ENCODE data around the gene H2BW1.
"Not testable (repeated sequence)": the region's sequence is repeated elsewhere in the genome, so short reads cannot be mapped to it uniquely, and the experiment has no call there.

The H2BW1 gene

GRCh38 chrX:104013606-104014005, at the start of gene H2BW1:
TSS of gene H2BW1 (minus strand) at chrX:104013708. CDS start at chrX:104013576, 132 bp downstream.
- DNase-seq (ENCODE audit: low read depth in 2 of 2), result no peak

GRCh38 chrX:104062636-104063035, 49.1 kb upstream of the H2BW1 start:
- not testable (repeated sequence) for DNase-seq (ENCODE audit: low read depth in 2 of 2)

- DNase-seq (ENCODE audit: low read depth in 2 of 2), result not testable (repeated sequence)
Observed at GRCh38 chrX:104054956-104055355, 41.4 kb upstream of the H2BW1 start.

- no peak for DNase-seq (ENCODE audit: low read depth in 2 of 2)
Observed at GRCh38 chrX:104047171-104047570, 33.7 kb upstream of the H2BW1 start.

GRCh38 chrX:104045642-104046041, 32.1 kb upstream of the H2BW1 start:
- no peak for DNase-seq (ENCODE audit: low read depth in 2 of 2)

GRCh38 chrX:104041003-104041402, 27.5 kb upstream of the H2BW1 start:
- DNase-seq (ENCODE audit: low read depth in 2 of 2), result no peak

GRCh38 chrX:104039689-104040505, 26.4 kb upstream of the H2BW1 start, which contains the start of gene H2BW2:
TSS of gene H2BW2 (plus strand) at chrX:104039956. CDS start at chrX:104039995, 39 bp downstream.
- DNase-seq (ENCODE audit: low read depth in 2 of 2), result no peak

- no peak for DNase-seq (ENCODE audit: low read depth in 2 of 2)
Observed at GRCh38 chrX:104018126-104018525, 4.6 kb upstream of the H2BW1 start.

GRCh38 chrX:104015576-104015975, 2.1 kb upstream of the H2BW1 start:
- not testable (repeated sequence) for DNase-seq (ENCODE audit: low read depth in 2 of 2)

- no peak for DNase-seq (ENCODE audit: low read depth in 2 of 2)
Observed at GRCh38 chrX:104013158-104013557, 350 bp downstream of the H2BW1 start.

GRCh38 chrX:104008831-104009230, 4.7 kb downstream of the H2BW1 start:
- DNase-seq (ENCODE audit: low read depth in 2 of 2), result no peak

GRCh38 chrX:103999234-103999633, 14.3 kb downstream of the H2BW1 start:
- DNase-seq (ENCODE audit: low read depth in 2 of 2), result no peak

GRCh38 chrX:103983508-103983907, 30.0 kb downstream of the H2BW1 start:
- not testable (repeated sequence) for DNase-seq (ENCODE audit: low read depth in 2 of 2)

GRCh38 chrX:103962411-103963278, 50.9 kb downstream of the H2BW1 start, which contains the start of gene TMSB15B:
TSS of gene TMSB15B (plus strand) at chrX:103962627.
- DNase-seq (ENCODE audit: low read depth in 2 of 2), result not testable (repeated sequence)

Data from stimulated activated CD8-positive, alpha-beta memory T cell treated with anti-CD3 and anti-CD28 coated beads, Interleukin-15, amount 100 ng/mL, for 48 hours (primary cell).